Measurements from ENCODE around the gene TYMP.
"Not testable (repeated sequence)": the region's sequence is repeated elsewhere in the genome, so short reads cannot be mapped to it uniquely, and the experiment has no call there.

The TYMP gene

DNA sequence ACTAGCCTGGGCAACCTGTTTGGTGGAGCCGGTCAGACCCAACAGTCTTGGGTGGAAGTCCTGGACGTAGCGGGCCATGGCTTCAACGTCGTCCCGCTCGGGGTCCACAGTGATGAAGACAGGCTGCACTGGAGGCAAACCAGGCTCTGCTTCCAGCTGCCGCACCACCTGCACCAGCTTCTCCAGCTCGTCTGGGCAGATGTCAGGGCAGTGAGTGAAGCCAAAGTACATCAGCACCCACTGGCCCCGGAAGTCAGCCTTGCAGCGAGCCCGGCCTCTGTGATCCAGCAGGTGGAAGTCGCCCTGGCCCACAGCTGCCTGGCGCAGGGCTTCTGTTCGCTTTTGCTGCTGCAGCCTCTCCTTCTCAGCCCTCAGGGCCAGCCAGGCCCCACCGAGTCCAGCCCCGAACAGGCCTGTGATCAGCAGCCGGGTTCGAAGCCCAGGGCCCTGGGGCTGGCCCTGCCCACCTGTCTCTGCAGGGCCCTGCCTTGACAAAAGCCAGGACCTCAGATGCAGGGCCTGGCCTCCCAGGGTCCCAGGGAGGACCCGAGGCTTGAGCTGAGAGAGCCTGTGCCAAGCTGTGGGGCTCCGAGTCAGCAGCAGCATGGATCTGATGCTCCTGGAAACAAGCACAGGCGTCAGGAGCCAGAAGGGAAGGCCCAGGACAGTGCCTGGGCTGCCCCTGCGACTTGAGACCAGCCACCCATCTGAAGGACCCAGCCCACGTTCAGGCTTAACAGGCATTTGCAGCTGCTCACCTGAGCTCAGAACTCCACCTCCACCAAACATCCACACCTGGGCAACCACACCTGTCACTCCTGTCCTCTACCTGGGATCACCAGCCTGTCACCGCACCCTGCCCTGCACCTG lies 5.8 kb downstream of the TYMP start:
- DNase-seq: no peak

DNA sequence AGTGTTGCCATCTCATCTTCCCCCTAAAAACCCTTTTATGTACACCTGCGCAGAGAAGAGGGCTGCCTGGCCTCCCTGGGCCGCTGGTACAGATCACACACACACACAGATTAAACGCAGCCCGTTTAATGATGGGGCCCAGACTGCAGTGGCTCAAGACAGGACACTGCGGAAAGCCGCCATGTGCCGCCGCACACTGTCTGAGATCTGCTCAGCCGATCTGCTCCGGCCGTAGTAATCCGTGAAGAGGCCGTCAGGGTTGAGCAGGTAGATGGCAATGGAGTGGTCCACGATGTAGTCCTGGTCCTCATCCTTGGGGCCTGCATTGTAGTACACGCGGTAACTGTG lies 6.4 kb downstream of the TYMP start:
- no peak for DNase-seq

DNA sequence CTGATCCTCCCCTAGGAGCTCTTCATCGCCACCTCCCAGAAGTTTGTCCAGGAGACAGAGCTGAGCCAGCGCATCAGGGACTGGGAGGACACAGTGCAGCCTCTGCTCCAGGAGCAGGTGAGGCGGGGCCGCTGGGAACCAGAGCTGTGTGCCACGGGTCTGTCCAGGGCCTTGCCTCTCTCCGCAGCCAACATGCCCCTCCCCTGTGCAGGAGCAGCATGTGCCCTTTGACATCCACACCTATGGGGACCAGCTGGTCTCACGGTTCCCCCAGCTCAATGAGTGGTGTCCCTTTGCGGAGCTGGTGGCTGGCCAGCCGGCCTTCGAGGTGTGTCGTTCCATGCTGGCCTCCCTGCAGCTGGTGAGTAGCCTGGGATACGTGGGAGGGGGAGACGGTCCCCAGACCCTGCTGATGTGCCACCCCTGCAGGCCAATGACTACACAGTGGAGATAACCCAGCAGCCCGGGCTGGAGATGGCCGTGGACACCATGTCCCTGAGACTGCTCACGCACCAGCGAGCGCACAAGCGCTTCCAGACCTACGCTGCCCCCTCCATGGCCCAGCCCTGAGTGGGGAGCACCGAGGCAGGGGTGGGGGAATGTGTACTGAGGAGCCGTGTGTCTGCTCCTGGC lies 6.9 kb downstream of the TYMP start:
- DNase-seq: no peak

DNA sequence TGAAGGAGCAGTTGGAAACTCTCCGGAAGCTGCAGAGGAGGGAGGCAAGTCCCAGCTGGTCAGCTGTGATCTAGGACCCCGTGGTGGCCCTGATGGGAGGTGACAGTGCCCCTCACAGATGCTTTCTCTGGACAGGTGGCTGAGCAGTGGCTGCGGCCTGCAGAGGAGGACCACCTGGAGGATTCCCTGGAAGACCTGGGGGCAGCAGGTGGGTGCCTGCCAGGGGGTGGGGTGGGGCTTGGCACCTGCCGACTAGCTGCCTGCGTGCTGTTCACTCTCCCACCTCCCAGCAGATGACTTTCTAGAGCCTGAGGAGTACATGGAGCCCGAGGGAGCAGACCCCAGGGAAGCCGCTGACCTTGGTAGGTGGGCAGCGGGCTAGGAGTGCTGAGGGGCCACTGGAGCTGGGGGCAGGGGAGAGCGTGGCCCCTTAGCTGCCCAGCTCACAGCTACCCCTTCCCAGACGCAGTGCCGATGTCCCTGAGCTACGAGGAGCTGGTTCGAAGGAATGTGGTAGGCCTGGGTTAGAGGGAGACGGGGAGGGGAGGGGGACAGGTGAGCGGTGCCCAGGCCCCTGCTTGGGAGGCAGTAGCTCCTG lies 7.5 kb downstream of the TYMP start:
- no peak for DNase-seq

DNA sequence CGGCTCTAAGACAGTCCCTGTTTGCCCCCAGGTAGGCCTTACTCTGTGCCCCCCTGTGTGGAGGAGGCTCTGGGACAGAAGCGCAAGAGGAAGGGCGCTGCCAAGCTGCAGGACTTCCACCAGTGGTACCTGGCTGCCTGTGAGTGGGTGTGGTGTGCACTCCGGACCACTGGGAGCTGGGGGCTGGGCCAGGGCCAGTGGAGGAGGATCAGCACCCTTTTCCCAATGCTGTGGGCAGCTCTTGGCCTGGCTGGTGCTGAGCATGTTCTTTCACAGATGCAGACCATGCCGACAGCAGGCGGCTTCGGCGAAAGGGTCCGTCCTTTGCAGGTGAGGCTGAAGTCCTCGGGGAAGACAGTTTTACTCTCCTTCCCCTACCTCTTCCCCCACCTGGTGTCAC lies 8.1 kb downstream of the TYMP start:
- DNase-seq: no peak

DNA sequence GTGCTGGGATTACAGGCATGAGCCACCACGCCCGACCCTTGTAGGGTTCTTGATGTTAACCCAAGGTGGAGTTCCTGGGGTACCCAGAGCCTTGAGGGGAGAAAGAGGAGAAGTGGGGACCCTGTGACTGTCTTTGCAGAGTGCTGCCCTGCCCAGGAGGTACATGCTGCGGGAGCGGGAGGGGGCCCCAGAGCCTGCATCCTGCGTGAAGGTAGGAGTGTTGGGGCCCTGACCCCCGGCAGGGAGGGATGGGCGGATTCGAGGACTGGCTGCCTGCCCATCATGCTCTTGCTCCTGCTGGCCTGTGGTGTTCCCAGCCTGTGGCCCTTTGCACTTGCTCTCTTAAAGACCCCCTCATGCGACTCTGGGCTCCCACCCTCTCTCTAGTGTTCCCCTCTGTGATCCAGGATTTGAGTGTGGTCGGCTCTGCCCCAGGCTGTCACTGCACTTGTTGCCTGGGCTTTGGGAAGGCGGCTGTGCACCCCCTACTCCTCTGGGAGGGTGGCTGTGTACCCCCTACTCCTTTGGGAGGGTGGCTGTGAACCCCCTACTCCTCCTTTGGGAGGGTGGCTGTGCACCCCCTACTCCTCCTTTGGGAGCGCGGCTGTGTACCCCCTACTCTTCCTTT lies 8.9 kb downstream of the TYMP start:
- DNase-seq: no peak

DNA sequence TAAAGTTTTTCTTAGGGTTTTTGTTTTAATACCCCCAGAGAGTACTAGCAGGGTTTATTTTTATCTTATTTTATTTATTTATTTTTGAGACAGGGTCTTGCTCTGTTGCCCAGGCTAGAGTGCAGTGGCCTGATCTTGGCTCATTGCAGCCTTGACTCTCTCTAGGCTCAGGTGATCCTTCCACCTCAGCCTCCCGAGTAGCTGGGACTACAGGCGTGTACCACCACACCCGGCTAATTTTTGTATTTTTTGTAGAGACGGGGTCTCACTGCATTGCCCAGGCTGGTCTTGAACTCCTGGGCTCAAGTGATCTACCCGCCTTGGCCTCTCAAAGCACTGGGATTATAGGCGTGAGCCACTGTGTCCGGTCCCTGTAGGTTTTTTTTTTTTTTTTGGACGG lies 9.6 kb downstream of the TYMP start:
- DNase-seq: not testable (repeated sequence)

DNA sequence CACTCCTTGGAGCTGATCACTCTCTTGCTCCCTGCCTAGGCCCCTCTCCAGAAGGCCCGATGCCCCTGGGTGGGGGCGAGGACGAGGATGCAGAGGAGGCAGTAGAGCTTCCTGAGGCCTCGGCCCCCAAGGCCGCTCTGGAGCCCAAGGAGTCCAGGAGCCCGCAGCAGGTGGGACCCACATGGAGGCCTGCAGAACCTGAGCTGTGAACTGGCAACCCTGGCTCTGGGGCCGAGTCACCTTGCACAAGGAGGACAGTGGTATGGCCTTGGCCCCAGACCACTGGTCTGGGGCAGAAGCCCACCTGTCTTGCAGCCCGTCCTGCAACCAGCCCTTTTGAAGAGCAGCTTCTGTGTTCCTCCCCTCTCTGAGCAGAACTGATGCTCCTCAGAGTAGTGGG lies 10.7 kb downstream of the TYMP start:
- DNase-seq: no peak

DNA sequence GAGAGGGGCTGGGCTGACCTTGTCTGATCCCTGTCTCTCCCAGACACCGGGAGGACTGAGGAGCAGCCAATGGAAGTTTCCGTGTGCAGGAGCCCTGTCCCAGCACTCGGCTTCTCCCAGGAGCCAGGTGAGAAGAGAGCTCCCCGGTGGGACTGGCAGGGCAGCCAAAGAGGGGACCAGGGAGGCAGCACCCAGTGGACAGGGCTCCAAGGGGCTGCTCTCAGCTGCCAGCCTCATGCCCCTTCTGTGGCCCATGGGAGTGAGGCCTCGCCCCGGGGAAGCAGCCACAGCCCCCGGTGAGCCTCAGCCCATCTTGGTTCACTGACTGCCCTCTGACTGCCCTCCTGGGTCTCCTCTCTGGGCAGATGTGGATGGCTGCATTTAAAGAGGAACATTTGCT lies 11.2 kb downstream of the TYMP start:
- DNase-seq: no peak

DNA sequence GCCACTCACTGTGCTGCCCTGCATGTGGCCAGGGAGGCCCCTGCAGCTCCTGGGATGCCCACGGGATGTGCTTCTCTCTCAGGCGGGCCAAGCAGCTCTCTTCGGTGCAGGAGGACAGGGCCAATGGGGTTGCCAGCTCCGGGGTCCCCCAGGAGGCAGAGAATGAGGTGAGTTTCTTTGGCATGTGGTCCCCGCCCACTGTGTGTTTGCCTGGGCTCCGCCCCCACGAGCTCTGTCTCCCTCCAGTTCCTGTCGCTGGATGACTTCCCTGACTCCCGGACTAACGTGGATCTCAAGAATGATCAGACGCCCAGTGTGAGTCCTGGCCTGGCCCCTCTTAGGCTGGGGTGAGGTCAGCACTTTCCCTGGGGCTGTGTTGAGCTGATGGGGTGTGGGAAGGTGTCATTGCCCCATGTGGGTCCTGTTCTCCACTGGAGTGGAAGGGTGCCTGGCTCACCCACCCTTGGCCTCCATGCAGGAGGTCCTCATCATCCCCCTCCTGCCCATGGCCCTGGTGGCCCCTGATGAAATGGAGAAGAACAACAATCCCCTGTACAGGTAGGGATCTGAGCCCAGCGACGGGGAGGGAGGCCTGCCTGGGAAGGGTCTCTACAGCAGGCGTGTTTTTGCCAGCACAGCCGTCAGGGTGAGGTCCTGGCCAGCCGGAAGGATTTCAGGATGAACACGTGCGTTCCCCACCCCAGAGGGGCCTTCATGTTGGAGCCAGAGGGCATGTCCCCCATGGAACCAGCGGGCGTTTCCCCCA lies 12.1 kb downstream of the TYMP start:
- DNase-seq: no peak

DNA sequence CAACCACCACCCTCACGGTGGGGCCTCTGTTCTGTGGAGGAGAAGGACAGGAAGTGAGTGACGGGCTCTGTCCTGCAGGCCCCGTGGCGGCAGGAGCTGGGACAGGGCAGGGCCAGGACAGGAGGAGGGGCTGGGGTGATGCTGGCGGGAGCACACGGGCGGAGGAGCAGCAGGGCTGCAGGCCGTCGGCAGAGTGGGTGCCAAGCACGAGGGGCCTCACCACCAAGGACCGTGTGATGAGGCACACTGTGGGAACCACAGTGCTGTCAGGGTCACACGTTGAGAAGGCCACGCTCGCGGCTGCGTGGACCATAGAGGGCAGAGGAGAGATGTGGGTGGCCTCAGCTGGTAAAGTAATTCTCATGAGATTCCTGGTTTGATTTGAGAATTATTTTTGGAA lies 12.9 kb downstream of the TYMP start:
- DNase-seq: no peak

DNA sequence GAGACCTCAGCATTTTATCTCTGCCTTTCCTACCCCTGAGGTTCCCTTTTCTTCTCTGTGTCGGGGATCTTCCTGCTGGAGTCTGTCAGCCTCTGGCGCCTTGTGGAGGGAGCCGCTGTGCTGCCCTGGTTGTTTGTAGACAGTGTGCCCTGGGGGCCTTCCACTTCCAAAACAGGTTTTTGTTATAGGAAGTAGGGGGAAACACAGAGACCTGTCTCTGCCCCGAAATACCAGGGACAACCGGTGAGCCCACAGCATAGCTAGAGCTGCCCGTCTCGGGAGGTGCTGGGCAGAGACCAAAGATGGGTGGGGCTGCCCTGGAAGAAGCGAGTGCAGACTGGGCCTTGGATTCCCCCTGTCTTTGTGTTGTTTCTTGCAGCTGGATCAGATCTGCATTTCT lies 13.7 kb downstream of the TYMP start:
- no peak for DNase-seq

DNA sequence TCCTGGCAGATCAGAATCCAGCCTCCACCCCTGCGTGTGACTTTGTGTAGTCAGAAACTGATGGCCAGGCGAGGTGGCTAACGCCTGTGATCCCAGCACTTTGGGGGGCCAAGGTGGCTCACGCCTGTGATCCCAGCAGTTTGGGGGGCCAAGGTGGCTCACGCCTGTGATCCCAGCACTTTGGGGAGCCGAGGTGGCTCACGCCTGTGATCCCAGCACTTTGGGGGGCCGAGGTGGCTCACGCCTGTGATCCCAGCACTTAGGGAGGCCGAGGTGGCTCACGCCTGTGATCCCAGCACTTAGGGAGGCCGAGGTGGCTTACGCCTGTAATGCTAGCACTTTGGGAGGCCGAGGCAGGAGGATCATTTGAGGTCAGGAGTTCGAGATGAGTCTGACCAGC lies 16.6 kb downstream of the TYMP start:
- no peak for DNase-seq

DNA sequence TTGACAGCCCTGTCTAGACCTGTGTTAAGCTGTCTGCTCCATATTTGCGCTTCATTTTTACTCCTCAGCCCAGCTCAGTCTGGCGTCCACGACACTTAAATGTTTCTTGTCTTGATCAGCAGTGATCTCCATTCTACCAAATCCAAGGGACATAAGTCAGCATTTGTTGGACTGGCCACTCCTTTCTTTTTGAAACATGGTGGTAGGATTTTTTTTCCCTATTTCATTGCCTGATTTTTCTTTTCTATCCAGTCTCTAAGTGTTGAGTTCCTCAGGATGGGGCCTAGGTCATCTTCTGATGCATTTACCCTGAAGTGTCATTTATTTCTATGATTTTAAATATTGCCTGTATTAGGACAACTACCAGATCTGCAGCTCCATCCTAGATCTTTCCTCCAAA lies 20.9 kb downstream of the TYMP start:
- DNase-seq: no peak

DNA sequence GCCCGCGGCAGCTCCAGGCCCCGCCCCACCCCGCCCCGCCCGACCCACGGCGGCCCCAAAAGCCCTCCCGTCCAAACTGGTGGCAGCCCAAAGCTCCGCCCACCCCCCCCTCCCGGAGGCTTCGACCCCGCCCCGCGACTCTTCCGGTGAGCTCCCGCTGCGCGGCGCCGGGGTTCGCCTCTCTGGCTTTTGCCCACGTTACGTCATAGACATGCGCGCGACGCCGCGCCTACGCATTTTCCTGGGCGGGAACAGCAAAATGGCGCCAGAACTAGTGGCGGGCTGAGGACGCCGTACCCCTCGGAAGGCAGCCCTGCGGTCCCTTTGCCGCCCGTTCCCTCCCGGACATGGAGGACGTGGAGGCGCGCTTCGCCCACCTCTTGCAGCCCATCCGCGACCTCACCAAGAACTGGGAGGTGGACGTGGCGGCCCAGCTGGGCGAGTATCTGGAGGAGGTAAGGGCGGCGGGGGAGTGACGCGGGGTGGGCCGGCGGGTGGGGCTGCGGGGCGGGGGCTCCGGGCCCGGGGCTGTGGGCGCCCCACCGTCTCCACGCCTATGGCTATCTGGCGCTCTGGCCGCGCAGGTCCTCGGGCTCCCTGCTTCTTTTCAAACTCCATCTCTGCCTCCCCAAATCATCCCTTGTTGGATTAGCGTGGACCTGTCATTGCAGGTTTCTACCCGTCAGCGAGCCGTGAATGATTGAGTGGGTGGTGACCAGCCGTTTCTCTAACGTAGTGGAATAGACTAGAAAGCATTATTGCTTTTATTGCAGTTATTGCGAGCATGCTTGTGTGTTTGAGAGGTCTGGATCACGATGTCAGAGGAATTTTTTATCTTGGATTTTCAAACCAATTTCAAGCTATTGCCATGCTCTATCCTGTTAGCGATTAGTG lies 21.6 kb downstream of the TYMP start, which contains the start of gene NCAPH2:
NCAPH2 (plus strand) TSS at position 234 of the 894 bp plus-strand sequence; CDS start at position 348, 114 bp downstream.
- peak; percentile 97 for DNase-seq

DNA sequence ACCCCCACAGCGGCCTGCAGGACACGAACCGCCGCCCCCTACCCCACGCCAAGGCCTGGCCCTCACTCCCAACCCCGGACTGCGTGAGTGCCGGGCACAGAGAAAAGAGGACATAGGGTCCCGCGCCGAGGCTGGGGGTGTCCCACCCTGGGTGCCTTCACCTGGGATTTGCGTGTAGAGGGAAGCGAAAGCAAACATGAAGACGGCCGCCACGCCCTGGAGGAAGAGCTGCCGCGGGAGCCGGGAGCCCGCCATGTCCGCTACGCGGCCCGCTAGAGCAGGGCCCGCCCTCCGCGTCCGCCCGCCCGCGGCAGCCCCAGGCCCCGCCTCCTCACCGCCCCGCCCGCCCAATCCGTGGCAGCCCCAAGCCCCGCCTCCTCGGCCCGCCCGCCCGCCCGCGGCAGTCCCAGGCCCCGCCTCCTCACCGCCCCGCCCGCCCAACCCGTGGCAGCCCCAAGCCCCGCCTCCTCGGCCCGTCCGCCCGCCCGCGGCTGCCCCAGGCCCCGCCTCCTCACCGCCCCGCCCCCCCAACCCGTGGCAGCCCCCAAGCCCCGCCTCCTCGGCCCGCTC lies 22.3 kb downstream of the TYMP start, which contains the start of gene LMF2:
LMF2 (minus strand) TSS at position 282 of the 570 bp plus-strand sequence; CDS start at position 255, 27 bp downstream.
- peak; percentile 94 for DNase-seq

DNA sequence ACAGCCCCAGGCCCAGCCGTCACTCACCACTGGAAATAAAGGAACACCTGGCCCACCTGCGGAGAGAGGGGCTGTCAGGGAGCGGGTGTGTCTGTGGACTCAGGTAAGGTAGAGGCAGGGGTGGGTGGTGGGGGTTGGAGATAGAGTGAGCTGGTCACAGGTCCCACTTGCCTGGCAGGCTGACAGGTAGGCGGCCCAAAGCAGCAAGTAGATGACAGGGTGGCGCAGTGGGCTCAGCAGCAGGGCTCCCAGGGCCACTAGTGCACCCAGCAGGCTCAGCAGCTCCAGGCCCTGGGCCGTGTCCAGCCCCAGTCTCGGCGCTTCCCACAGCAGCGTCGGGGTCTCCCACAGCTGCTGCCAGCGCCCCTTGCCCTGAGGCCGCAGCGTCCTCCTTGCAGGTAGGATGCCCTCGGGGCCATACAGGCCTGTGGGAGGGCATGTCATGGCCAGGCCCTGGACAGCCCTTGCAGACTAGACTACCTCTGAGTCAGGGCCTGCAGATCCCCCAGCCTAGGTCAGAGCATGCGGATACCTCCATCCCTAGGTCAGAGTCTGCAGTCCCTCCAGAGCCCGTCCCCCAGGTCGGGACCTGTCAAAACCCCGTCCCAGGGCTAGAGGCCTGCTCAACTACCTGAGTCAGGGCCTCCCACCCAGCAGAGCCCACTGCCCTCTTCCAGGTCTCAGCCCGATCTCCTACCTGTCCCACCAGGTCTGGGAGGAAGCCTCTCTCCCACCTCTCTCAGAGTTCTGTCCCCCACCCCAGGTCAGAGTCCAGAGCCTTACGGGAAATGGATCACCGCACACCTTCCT lies 23.0 kb downstream of the TYMP start:
- DNase-seq: no peak

DNA sequence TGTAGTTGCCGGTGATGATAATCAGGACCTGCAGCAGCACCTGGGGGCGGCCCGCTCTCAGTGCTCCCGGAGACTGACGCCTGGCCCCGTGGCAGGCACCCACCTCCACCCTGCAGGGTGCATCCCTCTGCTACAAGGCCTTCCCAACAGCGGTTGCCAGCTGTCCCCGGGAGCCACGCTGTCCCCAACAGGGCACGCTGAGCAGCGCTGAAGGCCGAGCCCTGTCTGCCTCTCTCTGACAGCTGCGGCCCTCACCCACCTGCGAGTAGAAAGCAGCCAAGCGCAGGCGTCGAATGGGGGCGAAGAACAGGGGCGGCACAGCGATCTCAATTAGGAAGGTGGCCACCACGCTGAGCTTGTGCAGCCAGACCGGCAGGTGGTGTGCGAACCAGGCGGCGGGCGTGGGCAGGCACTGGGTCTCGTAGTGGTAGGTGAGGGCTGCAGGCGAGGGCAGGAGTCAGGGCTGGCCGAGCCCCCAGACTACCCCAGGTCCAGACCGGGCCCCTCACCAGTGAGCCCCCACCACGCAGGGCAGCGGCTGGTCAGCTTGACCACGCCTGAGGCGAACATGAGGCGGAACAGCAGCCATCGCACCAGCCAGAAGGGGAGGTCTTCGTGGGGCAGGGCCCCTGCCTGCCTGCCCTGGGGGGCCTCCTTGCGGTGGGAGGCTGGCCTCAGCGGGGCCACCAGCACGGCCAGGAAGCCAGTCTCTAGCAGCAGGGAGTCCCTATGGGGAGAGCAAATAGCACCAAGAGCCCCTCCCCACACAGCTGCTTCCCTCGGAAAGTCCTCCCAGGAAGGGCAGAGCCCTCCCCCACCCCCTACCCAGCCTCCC lies 23.8 kb downstream of the TYMP start:
- no peak for DNase-seq

DNA sequence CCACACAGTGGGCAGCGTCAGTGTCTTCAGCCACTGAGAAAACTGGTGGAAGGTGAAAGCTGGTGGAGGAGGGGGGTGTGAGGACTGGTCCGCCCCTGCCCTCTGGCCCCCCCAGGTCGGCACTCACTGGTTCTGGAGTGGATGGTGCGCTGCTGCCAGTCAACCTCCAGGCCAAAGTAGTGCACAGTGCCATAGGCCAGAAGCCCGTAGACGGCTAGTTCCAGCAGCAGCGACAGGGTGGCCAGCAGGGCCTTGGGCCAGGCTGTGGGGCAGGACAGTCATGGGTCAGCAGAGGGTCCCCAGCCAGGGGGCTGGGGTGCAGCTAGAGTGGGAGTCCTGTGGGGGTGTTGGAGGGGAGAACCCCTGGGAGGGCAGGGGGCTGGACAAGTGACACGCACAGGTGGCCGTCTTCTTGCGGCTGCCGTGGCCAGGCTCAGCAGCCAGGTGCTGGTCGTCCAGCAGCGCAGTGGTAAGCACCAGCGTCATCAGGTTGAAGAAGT lies 24.5 kb downstream of the TYMP start:
- no peak for DNase-seq

Data from CD4-positive, alpha-beta T cell treated with Interleukin-12 subunit alpha and Interleukin-12 subunit beta, for 1 hour (primary cell).